Tibial artery (tissue), 4 donors: Measurements from ENCODE around the gene VSTM2L.

Experiments
- DNase-seq, 2 donors: peaks; one replicate each; pipeline ENCODE4 v3.0.0-alpha.2; 2019
- H3K27ac ChIP-seq, 2 donors: fragments of 200-600 bp; sonication (generic) in 1 of 2; 1 replicate in 1 of 2; 2 replicates in 1 of 2; pipeline ENCODE4 v1.5.1; 2018 to 2019; ENCODE audit warnings: mild to moderate bottlenecking in 1 of 2
- H3K27me3 ChIP-seq, 2 donors: fragments of 200-600 bp; sonication (generic) in 1 of 2; one replicate each; pipeline versions ENCODE4 v1.5.1 to v1.6.0; 2016 to 2019
- H3K36me3 ChIP-seq, 3 donors: fragments of 200-600 bp; sonication (generic) in 2 of 3; one replicate each; pipeline ENCODE4 v1.5.1; 2016 to 2019; ENCODE audit warnings: mild to moderate bottlenecking in 2 of 3
- H3K4me1 ChIP-seq, 4 donors: fragments of 200-600 bp; sonication (generic) in 2 of 4; 1 replicate in 3 of 4; 2 replicates in 1 of 4; pipeline ENCODE4 v1.5.1; 2016 to 2019
- H3K4me3 ChIP-seq, 2 donors: fragments of 200-600 bp; sonication (generic) in 1 of 2; 1 replicate in 1 of 2; 2 replicates in 1 of 2; pipeline ENCODE4 v1.5.1; 2018 to 2019; ENCODE audit warnings: mild to moderate bottlenecking in 2 of 2
- H3K9me3 ChIP-seq, 3 donors: fragments of 200-600 bp; sonication (generic) in 1 of 3; one replicate each; pipeline ENCODE4 v1.5.1; 2016 to 2019
- CTCF ChIP-seq, 2 experiments: fragments of 200-600 bp in 1 of 2; fragments of 450-650 bp in 1 of 2; IDR thresholded peaks; one replicate each; pipeline ENCODE4 v1.5.1; 2017 to 2019; ENCODE audit warnings: antibody characterized with exemption in 2 of 2, mild to moderate bottlenecking in 1 of 2, moderate library complexity in 1 of 2
- intact Hi-C: fragments of 100-400 bp; cut with DNase I; formaldehyde crosslinking; loops from one replicate; pipeline ENCODE4 v1.15.0; 2023; ENCODE audit warnings: low total_unique reads

The VSTM2L gene

GRCh38 chr20:37936041-37936440 lies 33.1 kb downstream of the VSTM2L start:
- intact Hi-C loops, result no loop called here
- H3K27me3 ChIP-seq, result peaks cover 0 to 19% of the 10 kb centered on the region in 2 donors
- H3K27ac ChIP-seq, result no peak overlapping the region
- H3K9me3 ChIP-seq, result no peaks in the 10 kb centered on the region
- no peak for DNase-seq
- no peaks in the 10 kb centered on the region for H3K36me3 ChIP-seq
- H3K4me1 ChIP-seq, result no peaks in the 10 kb centered on the region
- H3K4me3 ChIP-seq, result no peak overlapping the region
- no peak for TF ChIP-seq CTCF (IDR thresholded peaks at IDR 0.05)

GRCh38 chr20:37936451-37936850 lies 33.5 kb downstream of the VSTM2L start:
- peaks cover 0 to 15% of the 10 kb centered on the region in 2 donors for H3K27me3 ChIP-seq
- H3K4me1 ChIP-seq, result no peaks in the 10 kb centered on the region
- DNase-seq, result no peak
- no peak overlapping the region for H3K27ac ChIP-seq
- intact Hi-C loops, result no loop called here
- H3K36me3 ChIP-seq, result no peaks in the 10 kb centered on the region
- no peak for TF ChIP-seq CTCF (IDR thresholded peaks at IDR 0.05)
- no peaks in the 10 kb centered on the region for H3K9me3 ChIP-seq
- H3K4me3 ChIP-seq, result no peak overlapping the region

- no peak for TF ChIP-seq CTCF (IDR thresholded peaks at IDR 0.05)
- intact Hi-C loops, result no loop called here
Observed at GRCh38 chr20:37937686-37938085, 34.8 kb downstream of the VSTM2L start.

GRCh38 chr20:37938181-37938750 lies 35.3 kb downstream of the VSTM2L start:
- Histone ChIP-seq H3K36me3 (no peaks in the 10 kb centered on the region), H3K9me3 (no peaks in the 10 kb centered on the region), H3K4me3 (no peak overlapping the region), H3K4me1 (no peaks in the 10 kb centered on the region), H3K27ac (no peak overlapping the region), H3K27me3 (peaks cover 0 to 8% of the 10 kb centered on the region in 2 donors)
- peak in 1 of 2 donors; percentile 32 for DNase-seq
- intact Hi-C loops, result no loop called here
- no peak for TF ChIP-seq CTCF (IDR thresholded peaks at IDR 0.05)

More at GRCh38 chr20:37937686-37938085, 34.8 kb downstream of the VSTM2L start:
- peak in 1 of 2 donors; percentile 29 for DNase-seq
- Histone ChIP-seq H3K4me3 (no peak overlapping the region), H3K9me3 (no peaks in the 10 kb centered on the region), H3K36me3 (no peaks in the 10 kb centered on the region), H3K27ac (no peak overlapping the region), H3K27me3 (peaks cover 0 to 8% of the 10 kb centered on the region in 2 donors), H3K4me1 (no peaks in the 10 kb centered on the region)

- peak in 1 of 2 donors; percentile 21 for DNase-seq
- Histone ChIP-seq H3K27me3 (peaks cover 0 to 8% of the 10 kb centered on the region in 2 donors), H3K9me3 (no peaks in the 10 kb centered on the region), H3K4me3 (no peak overlapping the region), H3K36me3 (no peaks in the 10 kb centered on the region), H3K4me1 (no peaks in the 10 kb centered on the region), H3K27ac (no peak overlapping the region)
- no peak for TF ChIP-seq CTCF (IDR thresholded peaks at IDR 0.05)
- intact Hi-C loops, result no loop called here
Observed at GRCh38 chr20:37938954-37939353, 36.0 kb downstream of the VSTM2L start.
